K562 (cell line): ENCODE data around the gene NECTIN1. TPM values are rescaled to one million over a fixed set of nuclear protein-coding genes. Genes with fewer than 3 reads are reported as not detected.

Source experiments
- ATAC-seq: fragments of 200-7000 bp; cut with Tn5 transposase; 3 replicates; pipeline ENCODE4 v1.9.1; 2020; ENCODE audit warnings: moderate library complexity
- BruUV-seq: library from RNA; stranded (reverse); fragments of 400-500 nt; replicated peaks from 2 replicates; lab custom pipeline; 2021; lab: Mats Ljungman, UMichigan
- CTCF ChIA-PET: fragments of 300-600 bp; formaldehyde crosslinking; extraction: SDS; loops from one replicate; lab custom pipeline; 2021; ENCODE audit warnings: low intra/inter-chr PET ratio; lab: Yijun Ruan, JAX
- POLR2A ChIA-PET: fragments of 300-600, 350-650 bp; sonication (Branson Sonifier 250); formaldehyde crosslinking; extraction: SDS; loops from one replicate; lab custom pipeline; 2021; ENCODE audit warnings: antibody characterized with exemption, inconsistent platforms; lab: Yijun Ruan, JAX
- DNase-seq, 4 experiments: peaks; one replicate each; pipeline versions ENCODE4 v3.0.0 to v3.0.0-alpha.2; 2011 to 2018; ENCODE audit warnings: low spot score in 3 of 4, mixed read lengths in 3 of 4; ENCODE audit errors: extremely low read depth in 1 of 4
- FAIRE-seq: peaks from 2 replicates; lab custom pipeline; 2011; peaks lifted over from hg19 to GRCh38; lab: Jason Lieb, UNC
- H2AFZ ChIP-seq: 2 replicates; pipeline ENCODE4 v1.6.0; 2011; ENCODE audit warnings: low read depth, low read length, control low read depth, inconsistent platforms
- H3K27ac ChIP-seq: fragments of 200-600 bp; 3 replicates; pipeline ENCODE4 v1.8.0; 2011; ENCODE audit warnings: low read depth, mild to moderate bottlenecking, control low read depth, inconsistent platforms, low read length, moderate library complexity, mixed read lengths; ENCODE audit errors: extremely low read depth
- H3K27me3 ChIP-seq, 2 experiments: fragments of 300-600 bp in 1 of 2; 2 replicates in 1 of 2; 3 replicates in 1 of 2; pipeline versions ENCODE4 v1.6.0 to v1.8.0; 2011; ENCODE audit warnings: inconsistent platforms in 2 of 2, low read length in 2 of 2, mild to moderate bottlenecking in 1 of 2, mixed read lengths in 1 of 2, moderate library complexity in 1 of 2; ENCODE audit not compliant: control insufficient read depth in 2 of 2, insufficient read depth in 2 of 2
- H3K36me3 ChIP-seq: fragments of 300-600 bp; 3 replicates; pipeline ENCODE4 v1.8.0; 2011; ENCODE audit warnings: mild to moderate bottlenecking, low read length, inconsistent platforms; ENCODE audit not compliant: control insufficient read depth, insufficient read depth
- H3K4me1 ChIP-seq, 2 experiments: fragments of 200-600 bp in 1 of 2; replicated peaks in 1 of 2; 2 replicates in 1 of 2; 3 replicates in 1 of 2; pipeline versions ENCODE4 v1.5.1 to v1.8.0; 2011; ENCODE audit warnings: inconsistent platforms in 2 of 2, low read length in 2 of 2, mild to moderate bottlenecking in 1 of 2, mixed read lengths in 1 of 2, moderate library complexity in 1 of 2; ENCODE audit not compliant: control insufficient read depth in 2 of 2, insufficient read depth in 2 of 2
- H3K4me2 ChIP-seq: 2 replicates; pipeline ENCODE4 v1.6.1; 2011; ENCODE audit warnings: low read length, control low read depth, inconsistent platforms, mixed read lengths; ENCODE audit not compliant: insufficient read depth
- H3K4me3 ChIP-seq: fragments of 200-600 bp; sonication (generic), shearing (Covaris generic); 2 replicates; pipeline ENCODE4 v1.5.1; 2016; ENCODE audit warnings: control low read depth, inconsistent platforms
- H3K79me2 ChIP-seq: fragments of 200-600 bp; 3 replicates; pipeline ENCODE4 v1.8.0; 2011; ENCODE audit warnings: low read length, inconsistent platforms; ENCODE audit not compliant: control insufficient read depth, insufficient read depth
- H3K9ac ChIP-seq, 2 experiments: 2 replicates each; pipeline versions ENCODE4 v1.6.0 to v1.6.1; 2011; ENCODE audit warnings: low read depth in 2 of 2, low read length in 2 of 2, control low read depth in 1 of 2, inconsistent platforms in 1 of 2, mild to moderate bottlenecking in 1 of 2, mixed read lengths in 1 of 2; ENCODE audit not compliant: insufficient read depth in 1 of 2
- H3K9me1 ChIP-seq: one replicate; pipeline ENCODE4 v1.6.0; 2011; ENCODE audit warnings: inconsistent platforms, mild to moderate bottlenecking, low read length, moderate library complexity; ENCODE audit not compliant: control insufficient read depth, insufficient read depth
- H3K9me3 ChIP-seq: replicated peaks from 2 replicates; pipeline ENCODE4 v1.5.1; 2011; ENCODE audit warnings: low read depth, low read length, inconsistent platforms; ENCODE audit not compliant: control insufficient read depth, insufficient read depth
- H4K20me1 ChIP-seq: replicated peaks from 2 replicates; pipeline ENCODE4 v1.6.1; 2011; ENCODE audit warnings: low read length, inconsistent platforms, mixed read lengths; ENCODE audit not compliant: control insufficient read depth, insufficient read depth
- FOSL1 ChIP-seq: fragments of 200-800 bp; sonication (Bioruptor generic); conservative IDR thresholded peaks from 2 replicates; pipeline ENCODE4 v1.6.1; 2016; ENCODE audit warnings: missing genetic modification characterization, missing compliant biosample characterization
- FOXA1 ChIP-seq: fragments of 450-650 bp; IDR thresholded peaks from 2 replicates; pipeline ENCODE4 v1.6.1; 2016; ENCODE audit warnings: mild to moderate bottlenecking, borderline replicate concordance
- MEIS2 ChIP-seq: fragments of 450-650 bp; IDR thresholded peaks from 2 replicates; pipeline ENCODE4 v1.6.1; 2014; ENCODE audit warnings: mild to moderate bottlenecking; ENCODE audit not compliant: partially characterized antibody
- TRIM24 ChIP-seq, 2 experiments: fragments of 450-650 bp; IDR thresholded peaks; 2 replicates each; pipeline ENCODE4 v1.6.1; 2016
- VEZF1 ChIP-seq: fragments of 200-800 bp; sonication (Bioruptor generic); IDR thresholded peaks from 2 replicates; pipeline ENCODE4 v1.6.1; 2017; ENCODE audit warnings: missing genetic modification characterization, missing compliant biosample characterization
- ZNF165 ChIP-seq: fragments of 250-450 bp; sonication (Bioruptor Pico); IDR thresholded peaks from 2 replicates; pipeline ENCODE4 v1.4.0; 2020; ENCODE audit warnings: borderline replicate concordance
- ZNF184 ChIP-seq: sonication (generic); formaldehyde crosslinking; IDR thresholded peaks from 2 replicates; pipeline ENCODE4 v1.5.0; 2020; ENCODE audit warnings: missing genetic modification reagents
- ZNF655 ChIP-seq: fragments of 250-450 bp; sonication (Bioruptor Pico); IDR thresholded peaks from 2 replicates; pipeline ENCODE4 v1.5.0; 2021
- WGBS: fragments of 100-300 bp; shearing (Covaris generic); methylation state at CpG from one replicate; pipeline ENCODE4 v1.1.6; 2016; ENCODE audit warnings: low coverage, mixed read lengths; ENCODE audit not compliant: insufficient coverage; ENCODE audit errors: missing lambda C conversion rate; 5-methylcytosine and 5-hydroxymethylcytosine counted together
- in situ Hi-C: fragments of 300-500 bp; cut with MboI; formaldehyde crosslinking; loops from 4 replicates; pipeline ENCODE4 v1.15.0; 2018; ENCODE audit warnings: inconsistent platforms, mixed read lengths
- intact Hi-C: fragments of 100-400 bp; cut with micrococcal nuclease; formaldehyde crosslinking; loops from 2 replicates; pipeline ENCODE4 v1.14.2; 2022
- polyA plus RNA-seq, 8 experiments: library from polyadenylated mRNA; depleted of rRNA in 4 of 8; stranded (reverse) in 5 of 8; unstranded in 3 of 8; fragments of >200 nt; fragmentation: Nextera tagmentation in 2 of 8; fragmentation: Illumina TruSeq in 1 of 8; extraction: Ambion mirVana in 2 of 8; extraction: Trizol in 1 of 8; gene quantifications; 2 replicates each; pipeline versions ENCODE4 v1.2.1 to v1.2.3, GENCODE V29; 2011 to 2014; ENCODE audit warnings: inconsistent platforms in 1 of 8, missing spikeins in 1 of 8
- total RNA-seq, 7 experiments: library from RNA; depleted of rRNA in 6 of 7; stranded (reverse); fragments of >200 nt in 6 of 7; fragmentation: Illumina TruSeq in 2 of 7; extraction: Trizol in 2 of 7; gene quantifications; 2 replicates each; pipeline versions ENCODE4 v1.2.1 to v1.2.3, GENCODE V29; 2011 to 2021; ENCODE audit warnings: low replicate concordance in 1 of 7

The NECTIN1 gene
- total and polyA plus RNA-seq, 9 of the 15 experiments (the other 6 are each of a cell fraction or from before 2014, with no cell fraction given) = 0.09 to 0.53 (median 0.23) TPM; not detected in 2

DNA sequence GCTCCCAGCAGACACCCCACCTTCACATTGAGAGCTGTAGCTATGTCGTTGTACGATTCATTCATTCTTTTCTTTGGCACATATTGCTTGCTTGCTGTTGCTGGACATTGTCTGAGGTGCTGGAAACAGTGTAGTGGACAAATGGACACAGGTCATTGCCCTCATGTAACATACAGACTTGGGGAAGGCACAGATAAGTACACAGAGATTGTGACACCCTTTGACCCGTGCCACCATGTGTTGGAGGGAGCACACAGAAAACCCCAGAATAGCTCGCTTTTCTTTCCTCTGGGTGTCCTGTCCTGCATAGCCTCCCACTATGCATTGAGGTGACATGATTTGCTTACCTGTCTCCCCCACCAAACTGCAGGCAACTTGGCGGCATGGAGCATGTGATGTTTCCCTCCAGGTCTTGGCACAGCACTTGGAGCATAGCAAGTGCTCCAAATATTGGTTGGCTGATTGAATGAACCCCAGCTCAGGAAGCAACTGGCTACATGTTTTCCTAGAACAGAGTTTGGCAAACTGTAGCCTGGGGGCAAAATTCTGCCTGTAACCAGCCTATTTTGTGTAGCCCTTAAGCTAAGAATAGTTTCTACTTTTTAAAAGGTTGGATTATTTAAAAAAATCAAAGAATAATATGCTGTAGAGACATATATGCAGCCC lies 30.9 kb upstream of the NECTIN1 start:
- H3K27ac ChIP-seq = no peak overlapping the region
- H3K9me3 ChIP-seq = no peaks in the 10 kb centered on the region
- H3K36me3 ChIP-seq = no peaks in the 10 kb centered on the region
- H3K27me3 ChIP-seq = peaks cover 0 to 30% of the 10 kb centered on the region in 2 experiments; a peak in 3 of 5 replicates
- ATAC-seq (no peak), FAIRE-seq (no peak), DNase-seq (no peak)
- POLR2A ChIA-PET = interaction anchor here (1.2 to 1.5 kb wide), 3 partner anchors 9 to 247 kb away, joined by 3 to 5 read pairs (median 3); no protein-coding TSS in a partner anchor
- H3K79me2 ChIP-seq = no peaks in the 10 kb centered on the region
- H3K9ac ChIP-seq = no peak overlapping the region
- peak overlapping the region; percentile 32 for H3K4me2 ChIP-seq
- TF ChIP-seq ZNF184 (CRISPR knock-in tag) = no peak
- TF ChIP-seq FOXA1 = no peak
- 0 out of 2 replicates have a peak, but pooled peaks have one; percentile 6 for TF ChIP-seq FOSL1 (tag)
- TF ChIP-seq, all 486 proteins: peak for 1
- intact Hi-C loops (no loop called here), in situ Hi-C loops (no loop called here)
- Histone ChIP-seq H3K4me3 (no peak overlapping the region), H4K20me1 (no peaks in the 10 kb centered on the region), H2AFZ (peak overlapping the region; percentile 79), H3K9me1 (no peaks in the 10 kb centered on the region), H3K4me1 (peaks cover 0 to 11% of the 10 kb centered on the region in 2 experiments; a peak in 2 of 5 replicates)
- 30% methylated on average over 5 of the region's 5 CpGs for WGBS
- no TSS peak for BruUV-seq
- CTCF ChIA-PET = no interaction called here

GRCh38 chr11:119759324-119759723 lies 30.3 kb upstream of the NECTIN1 start:
- Histone ChIP-seq H3K27me3 (peaks cover 0 to 36% of the 10 kb centered on the region in 2 experiments; a peak in 3 of 5 replicates), H3K27ac (no peak overlapping the region), H3K9me1 (no peaks in the 10 kb centered on the region), H2AFZ (peak overlapping the region; percentile 79), H3K36me3 (no peaks in the 10 kb centered on the region), H3K4me1 (peaks cover 0 to 11% of the 10 kb centered on the region in 2 experiments; a peak in 2 of 5 replicates), H3K4me3 (no peak overlapping the region), H3K9me3 (no peaks in the 10 kb centered on the region), H3K79me2 (no peaks in the 10 kb centered on the region), H4K20me1 (no peaks in the 10 kb centered on the region), H3K4me2 (peak overlapping the region; percentile 32), H3K9ac (no peak overlapping the region)
- intact Hi-C loops = no loop called here
- WGBS = 9% methylated on average over 8 of the region's 8 CpGs
- peak; percentile 91 for ATAC-seq
- FAIRE-seq = peak; percentile 83
- POLR2A ChIA-PET = interaction anchor here (1.2 to 1.5 kb wide), 2 partner anchors 9 to 247 kb away, joined by 3 read pairs; no protein-coding TSS in a partner anchor
- DNase-seq = peak; percentile 59 to 72 (median 60)
- BruUV-seq = no TSS peak
- in situ Hi-C loops = no loop called here
- CTCF ChIA-PET = no interaction called here
- TF ChIP-seq ZNF165 = no peak
- no peak for TF ChIP-seq MEIS2
- TF ChIP-seq TRIM24 (IDR thresholded peaks at IDR 0.05) = no peak
- TF ChIP-seq VEZF1 (CRISPR knock-in tag) = peak; percentile 18; the same call in 1 of the 2 replicates
- TF ChIP-seq ZNF655 = no peak
